GM19238 (cell line): ENCODE measurements around the gene HAUS3.
A peak's percentile ranks its signal among the peaks of the same experiment; 100 is the strongest.

Experiments used
- DNase-seq: peaks from one replicate; pipeline ENCODE4 v3.0.0; 2011; ENCODE audit warnings: low spot score; ENCODE audit not compliant: insufficient read length

Gene HAUS3

GRCh38 chr4:2265113-2266110, 23.5 kb upstream of the HAUS3 start:
- DNase-seq: no peak

GRCh38 chr4:2264481-2265041, 22.6 kb upstream of the HAUS3 start:
- no peak for DNase-seq

- no peak for DNase-seq
Measured at GRCh38 chr4:2263926-2264321, 22.0 kb upstream of the HAUS3 start.

- no peak for DNase-seq
Measured at GRCh38 chr4:2262944-2263250, 21.0 kb upstream of the HAUS3 start.

- DNase-seq: peak; percentile 99
Measured at GRCh38 chr4:2262145-2262943, 20.4 kb upstream of the HAUS3 start.

- DNase-seq: no peak
Measured at GRCh38 chr4:2261853-2262144, 19.9 kb upstream of the HAUS3 start, which contains the start of gene MXD4. Gene MXD4, minus strand, starts transcription at chr4:2262109. Its CDS starts 129 bp downstream, at chr4:2261980.

GRCh38 chr4:2261110-2261852, 19.4 kb upstream of the HAUS3 start:
- peak; percentile 62 for DNase-seq

- DNase-seq: no peak
Measured at GRCh38 chr4:2260344-2261109, 18.6 kb upstream of the HAUS3 start.

GRCh38 chr4:2259541-2260343, 17.8 kb upstream of the HAUS3 start:
- no peak for DNase-seq

GRCh38 chr4:2259036-2259540, 17.2 kb upstream of the HAUS3 start:
- no peak for DNase-seq

GRCh38 chr4:2258091-2259035, 16.4 kb upstream of the HAUS3 start:
- no peak for DNase-seq

- no peak for DNase-seq
Measured at GRCh38 chr4:2257361-2258081, 15.6 kb upstream of the HAUS3 start.

- DNase-seq: no peak
Measured at GRCh38 chr4:2256781-2257191, 14.9 kb upstream of the HAUS3 start.

- DNase-seq: no peak
Measured at GRCh38 chr4:2256156-2256731, 14.3 kb upstream of the HAUS3 start.

- no peak for DNase-seq
Measured at GRCh38 chr4:2255501-2256155, 13.7 kb upstream of the HAUS3 start.

GRCh38 chr4:2254665-2255500, 13.0 kb upstream of the HAUS3 start:
- DNase-seq: no peak
